Stimulated activated CD4-positive, alpha-beta T cell treated with anti-CD3 and anti-CD28 coated beads, TNF-alpha, amount 100 ng/mL, for 1 hour (primary cell): ENCODE measurements around the gene DAO.
"Not testable (repeated sequence)": the region's sequence is repeated elsewhere in the genome, so short reads cannot be mapped to it uniquely, and the experiment has no call there.

Source experiments
- DNase-seq, 3 donors: peaks; one replicate each; pipeline ENCODE4 v3.0.0-alpha.2; 2020; ENCODE audit warnings: low read depth in 3 of 3, low spot score in 1 of 3

The DAO gene

GRCh38 chr12:108849660-108850059 lies 30.2 kb upstream of the DAO start:
- DNase-seq, result no peak

GRCh38 chr12:108850854-108851573 lies 28.9 kb upstream of the DAO start:
- no peak for DNase-seq

GRCh38 chr12:108852674-108853309 lies 27.1 kb upstream of the DAO start:
- DNase-seq, result no peak

GRCh38 chr12:108853426-108853825 lies 26.5 kb upstream of the DAO start:
- no peak for DNase-seq

- DNase-seq, result no peak
These were observed 25.9 kb upstream of the DAO start for GRCh38 chr12:108853981-108854446.

- no peak for DNase-seq
These were observed 25.2 kb upstream of the DAO start for GRCh38 chr12:108854451-108855283.

- no peak for DNase-seq
These were observed 24.4 kb upstream of the DAO start for GRCh38 chr12:108855284-108856169.

- DNase-seq, result no peak
These were observed 23.8 kb upstream of the DAO start for GRCh38 chr12:108856170-108856427.

- peak in 2 of 3 donors; percentile 5 to 35 for DNase-seq
These were observed 23.3 kb upstream of the DAO start for GRCh38 chr12:108856428-108857157.

GRCh38 chr12:108857158-108857407 lies 22.8 kb upstream of the DAO start:
- DNase-seq, result no peak

- no peak for DNase-seq
These were observed 21.4 kb upstream of the DAO start for GRCh38 chr12:108858311-108859074.

- not testable (repeated sequence) for DNase-seq
These were observed 20.6 kb upstream of the DAO start for GRCh38 chr12:108859141-108859922.

GRCh38 chr12:108859923-108860291 lies 20.0 kb upstream of the DAO start:
- DNase-seq, result no peak

GRCh38 chr12:108860443-108860842 lies 19.4 kb upstream of the DAO start:
- no peak for DNase-seq

- DNase-seq, result no peak
These were observed 17.9 kb upstream of the DAO start for GRCh38 chr12:108861878-108862587.

- DNase-seq, result no peak
These were observed 17.3 kb upstream of the DAO start for GRCh38 chr12:108862588-108862959.

- no peak for DNase-seq
These were observed 14.7 kb upstream of the DAO start for GRCh38 chr12:108865169-108865568.

- not testable (repeated sequence) for DNase-seq
These were observed 13.8 kb upstream of the DAO start for GRCh38 chr12:108866083-108866482.

- DNase-seq, result no peak
These were observed 11.1 kb upstream of the DAO start for GRCh38 chr12:108868781-108869180.
